ENCODE measurements around the gene STRIP1. TPM values are rescaled to one million over a fixed set of nuclear protein-coding genes. Genes with fewer than 3 reads are reported as not detected.

STRIP1 gene
- total RNA-seq, 1 donor: 52.2 TPM

DNA sequence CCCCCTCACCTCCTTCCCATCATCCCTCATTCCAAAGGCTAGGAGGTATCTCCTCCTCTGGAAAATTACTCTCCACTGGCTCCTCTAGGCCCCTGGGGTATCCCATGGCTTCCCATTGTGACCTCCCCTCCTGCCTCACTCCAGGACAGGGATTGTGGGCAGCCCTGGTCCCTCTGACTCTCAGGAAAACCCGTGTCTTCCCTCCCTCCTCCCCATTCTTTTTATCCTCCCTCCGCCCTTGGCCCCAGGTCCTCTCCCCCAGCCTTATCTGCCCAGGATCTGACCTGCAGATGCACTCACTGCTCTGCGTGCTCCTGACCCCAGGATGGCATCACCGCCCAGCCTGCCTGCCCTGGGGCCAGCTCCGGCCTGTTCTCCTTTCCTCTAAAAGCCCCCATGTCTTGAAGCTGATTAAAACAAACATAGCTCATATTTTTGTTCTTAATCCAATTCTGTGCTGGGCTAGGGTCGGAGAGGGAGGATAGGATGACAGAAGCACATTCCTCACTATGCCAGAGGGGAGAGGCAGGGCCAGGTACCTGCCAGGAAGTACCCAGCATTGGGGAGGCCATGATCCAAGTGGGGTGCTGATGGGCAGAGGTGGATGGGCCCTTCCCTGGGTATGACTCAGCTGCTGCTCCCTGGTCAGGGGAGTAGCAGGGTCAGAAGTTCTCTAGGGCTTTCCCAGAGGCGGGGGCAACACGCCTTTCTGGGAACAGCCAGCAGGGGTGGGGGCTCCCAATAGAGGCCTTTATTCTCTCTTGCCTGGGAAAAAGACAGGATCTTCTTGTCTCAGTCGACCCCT lies 64.0 kb downstream of the STRIP1 start:
- DNase-seq (ENCODE audit: low read depth): no peak
- TF ChIP-seq, protein P1, sequence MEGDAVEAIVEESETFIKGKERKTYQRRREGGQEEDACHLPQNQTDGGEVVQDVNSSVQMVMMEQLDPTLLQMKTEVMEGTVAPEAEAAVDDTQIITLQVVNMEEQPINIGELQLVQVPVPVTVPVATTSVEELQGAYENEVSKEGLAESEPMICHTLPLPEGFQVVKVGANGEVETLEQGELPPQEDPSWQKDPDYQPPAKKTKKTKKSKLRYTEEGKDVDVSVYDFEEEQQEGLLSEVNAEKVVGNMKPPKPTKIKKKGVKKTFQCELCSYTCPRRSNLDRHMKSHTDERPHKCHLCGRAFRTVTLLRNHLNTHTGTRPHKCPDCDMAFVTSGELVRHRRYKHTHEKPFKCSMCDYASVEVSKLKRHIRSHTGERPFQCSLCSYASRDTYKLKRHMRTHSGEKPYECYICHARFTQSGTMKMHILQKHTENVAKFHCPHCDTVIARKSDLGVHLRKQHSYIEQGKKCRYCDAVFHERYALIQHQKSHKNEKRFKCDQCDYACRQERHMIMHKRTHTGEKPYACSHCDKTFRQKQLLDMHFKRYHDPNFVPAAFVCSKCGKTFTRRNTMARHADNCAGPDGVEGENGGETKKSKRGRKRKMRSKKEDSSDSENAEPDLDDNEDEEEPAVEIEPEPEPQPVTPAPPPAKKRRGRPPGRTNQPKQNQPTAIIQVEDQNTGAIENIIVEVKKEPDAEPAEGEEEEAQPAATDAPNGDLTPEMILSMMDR (IDR thresholded peaks at IDR 0.05; ENCODE audit: insufficient read depth, low read depth, low read length): no peak
- no peak overlapping the region for H3K4me3 ChIP-seq (ENCODE audit: low read depth, low read length)

DNA sequence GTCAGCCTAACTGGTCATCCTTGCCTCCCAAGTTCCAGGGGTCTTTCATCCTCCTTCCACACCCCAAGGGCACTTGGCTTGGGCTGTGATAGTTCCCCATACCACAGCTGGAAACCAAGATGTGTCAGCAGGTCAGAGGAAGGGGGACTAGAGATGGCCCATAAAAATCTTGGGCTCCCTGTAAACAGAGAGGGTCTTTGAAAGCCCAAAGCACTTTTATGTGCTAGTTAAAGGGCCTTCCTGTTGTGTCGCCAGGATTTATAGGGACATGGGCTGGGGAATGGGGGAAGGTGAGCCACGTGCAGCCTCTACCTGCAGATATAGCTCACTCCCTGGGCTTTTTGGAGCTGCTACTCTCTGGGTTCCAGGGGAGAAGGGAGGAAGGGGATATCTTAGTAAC lies 65.9 kb downstream of the STRIP1 start:
- no peak for DNase-seq (ENCODE audit: low read depth)
- no peak overlapping the region for H3K4me3 ChIP-seq (ENCODE audit: low read depth, low read length)
- TF ChIP-seq, protein P1 (IDR thresholded peaks at IDR 0.05; ENCODE audit: insufficient read depth, low read depth, low read length): no peak

DNA sequence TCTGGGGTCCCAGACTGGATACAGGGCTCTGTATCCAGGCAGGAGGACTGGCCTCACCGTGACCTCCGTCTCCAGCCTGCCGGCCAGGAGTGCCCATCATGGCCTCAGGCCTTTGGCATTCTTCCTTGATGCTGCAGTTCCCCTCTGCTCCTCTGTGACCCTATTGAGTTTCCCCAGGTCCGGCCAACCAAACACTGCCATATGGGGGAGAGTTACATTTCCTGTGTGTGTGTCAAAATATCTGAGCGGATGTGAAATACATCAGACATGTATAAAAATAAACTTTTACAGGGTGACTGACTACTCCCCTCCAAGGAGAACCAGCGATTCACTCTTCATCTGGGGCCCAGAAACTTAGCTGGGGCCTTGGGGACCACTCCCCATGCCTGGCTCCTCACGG lies 67.7 kb downstream of the STRIP1 start:
- TF ChIP-seq, protein P1 (IDR thresholded peaks at IDR 0.05; ENCODE audit: insufficient read depth, low read depth, low read length): no peak
- DNase-seq (ENCODE audit: low read depth): no peak
- H3K4me3 ChIP-seq (ENCODE audit: low read depth, low read length): no peak overlapping the region

Other genes with a start within 250 kb of the STRIP1 start
- 24.5 and 64.8 TPM in 2 replicates for gene CSF1, start 123.8 kb upstream of the STRIP1 start, total RNA-seq
- gene AHCYL1, start 49.9 kb upstream of the STRIP1 start, total RNA-seq: 49.0 and 66.9 TPM in 2 replicates
- not detected in 2 replicates for gene ALX3, start 36.0 kb downstream of the STRIP1 start, total RNA-seq
- gene UBL4B, start 77.8 kb downstream of the STRIP1 start, total RNA-seq: under 0.01 TPM in 1 of 2 replicates, not detected in the other
- gene SLC6A17, start 115.9 kb downstream of the STRIP1 start, total RNA-seq: under 0.01 TPM in 2 replicates
- gene KCNC4, start 175.7 kb downstream of the STRIP1 start, total RNA-seq: 0.64 and 1.7 TPM in 2 replicates

Measured in fibroblast of villous mesenchyme (primary cell).